ENCODE data around the gene TOGARAM2. TPM values are rescaled to one million over a fixed set of nuclear protein-coding genes. Genes with fewer than 3 reads are reported as not detected.

The TOGARAM2 gene
- total and polyA plus RNA-seq, 8 donors = 0.43 to 3.5 (median 0.89) TPM; not detected in 1

- Histone ChIP-seq H3K9me3 (no peaks in the 10 kb centered on the region), H3K27me3 (no peaks in the 10 kb centered on the region), H3K36me3 (no peaks in the 10 kb centered on the region), H3K4me3 (no peak overlapping the region), H3K4me1 (peaks cover 0 to 15% (median 7%) of the 10 kb centered on the region in 4 donors), H3K27ac (no peak overlapping the region)
- intact Hi-C loops (cut with DNase I; ENCODE audit: low total_unique reads) = no loop called here
- TF ChIP-seq, protein P1, sequence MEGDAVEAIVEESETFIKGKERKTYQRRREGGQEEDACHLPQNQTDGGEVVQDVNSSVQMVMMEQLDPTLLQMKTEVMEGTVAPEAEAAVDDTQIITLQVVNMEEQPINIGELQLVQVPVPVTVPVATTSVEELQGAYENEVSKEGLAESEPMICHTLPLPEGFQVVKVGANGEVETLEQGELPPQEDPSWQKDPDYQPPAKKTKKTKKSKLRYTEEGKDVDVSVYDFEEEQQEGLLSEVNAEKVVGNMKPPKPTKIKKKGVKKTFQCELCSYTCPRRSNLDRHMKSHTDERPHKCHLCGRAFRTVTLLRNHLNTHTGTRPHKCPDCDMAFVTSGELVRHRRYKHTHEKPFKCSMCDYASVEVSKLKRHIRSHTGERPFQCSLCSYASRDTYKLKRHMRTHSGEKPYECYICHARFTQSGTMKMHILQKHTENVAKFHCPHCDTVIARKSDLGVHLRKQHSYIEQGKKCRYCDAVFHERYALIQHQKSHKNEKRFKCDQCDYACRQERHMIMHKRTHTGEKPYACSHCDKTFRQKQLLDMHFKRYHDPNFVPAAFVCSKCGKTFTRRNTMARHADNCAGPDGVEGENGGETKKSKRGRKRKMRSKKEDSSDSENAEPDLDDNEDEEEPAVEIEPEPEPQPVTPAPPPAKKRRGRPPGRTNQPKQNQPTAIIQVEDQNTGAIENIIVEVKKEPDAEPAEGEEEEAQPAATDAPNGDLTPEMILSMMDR (IDR thresholded peaks at IDR 0.05) = no peak
- TF ChIP-seq POLR2AphosphoS5 (IDR thresholded peaks at IDR 0.05) (no peak), POLR2A (IDR thresholded peaks at IDR 0.05) (no peak), EP300 (IDR thresholded peaks at IDR 0.05) (no peak)
- no peak for DNase-seq
- WGBS, 5 donors = 75 to 86% (median 81%) methylated on average over 12 of the region's 12 CpGs
These were observed 89.4 kb downstream of the TOGARAM2 start for GRCh38 chr2:29070526-29070925.

GRCh38 chr2:29071032-29071975 is 90.2 kb downstream of the TOGARAM2 start:
- TF ChIP-seq POLR2AphosphoS5 (IDR thresholded peaks at IDR 0.05) = no peak
- TF ChIP-seq, protein P1 (IDR thresholded peaks at IDR 0.05) = no peak
- no peak for TF ChIP-seq POLR2A (IDR thresholded peaks at IDR 0.05)
- TF ChIP-seq EP300 (IDR thresholded peaks at IDR 0.05) = no peak
- peaks cover 0 to 14% (median 4%) of the 10 kb centered on the region in 4 donors for H3K4me1 ChIP-seq
- no peak overlapping the region for H3K4me3 ChIP-seq
- WGBS, 5 donors = 73 to 88% (median 83%) methylated on average over 12 to 19 of the region's 19 CpGs
- no peaks in the 10 kb centered on the region for H3K27me3 ChIP-seq
- no peak overlapping the region for H3K27ac ChIP-seq
- H3K36me3 ChIP-seq = no peaks in the 10 kb centered on the region
- intact Hi-C loops (cut with DNase I; ENCODE audit: low total_unique reads) = no loop called here
- H3K9me3 ChIP-seq = no peaks in the 10 kb centered on the region
- DNase-seq = no peak

DNA sequence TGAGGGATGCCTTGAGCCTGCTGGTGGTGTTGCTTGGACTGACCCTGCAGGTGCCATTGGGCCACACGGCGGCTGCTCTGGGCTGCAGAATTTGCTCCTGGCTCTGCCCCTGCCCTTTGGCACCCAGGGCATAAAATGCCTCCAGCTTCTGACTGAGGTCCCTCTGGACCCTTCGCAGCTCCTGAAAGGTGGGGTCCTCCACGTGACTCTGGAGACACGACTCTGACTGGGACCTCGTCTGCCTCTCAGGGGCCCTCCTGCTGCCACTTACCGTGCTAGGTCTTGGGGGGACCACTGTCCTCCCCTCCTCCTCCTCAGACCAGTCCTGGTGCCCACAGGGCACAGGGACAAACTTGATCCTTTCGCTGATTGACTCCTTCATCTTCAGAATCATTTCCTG is 91.2 kb downstream of the TOGARAM2 start:
- Histone ChIP-seq H3K9me3 (no peaks in the 10 kb centered on the region), H3K4me1 (peaks cover 0 to 20% (median 0%) of the 10 kb centered on the region in 4 donors), H3K27ac (no peak overlapping the region), H3K27me3 (no peaks in the 10 kb centered on the region), H3K4me3 (no peak overlapping the region), H3K36me3 (no peaks in the 10 kb centered on the region)
- TF ChIP-seq POLR2AphosphoS5 (IDR thresholded peaks at IDR 0.05) (no peak), EP300 (IDR thresholded peaks at IDR 0.05) (no peak), POLR2A (IDR thresholded peaks at IDR 0.05) (no peak)
- TF ChIP-seq, protein P1 (IDR thresholded peaks at IDR 0.05) = no peak
- intact Hi-C loops (cut with DNase I; ENCODE audit: low total_unique reads) = no loop called here
- DNase-seq = no peak
- 82 to 90% (median 84%) methylated on average over 5 to 8 of the region's 8 CpGs for WGBS, 5 donors

- Histone ChIP-seq H3K27me3 (no peaks in the 10 kb centered on the region), H3K27ac (peak overlapping the region in 1 of 5 donors; percentile 60), H3K36me3 (no peaks in the 10 kb centered on the region), H3K4me1 (peaks cover 0 to 20% (median 0%) of the 10 kb centered on the region in 4 donors), H3K9me3 (peaks cover 0 to 6% (median 0%) of the 10 kb centered on the region in 4 donors), H3K4me3 (no peak overlapping the region)
- no peak for DNase-seq
- intact Hi-C loops (cut with DNase I; ENCODE audit: low total_unique reads) = no loop called here
- 76 to 86% (median 78%) methylated on average over 5 to 12 of the region's 12 CpGs for WGBS, 5 donors
- TF ChIP-seq, protein P1 (IDR thresholded peaks at IDR 0.05) = no peak
- no peak for TF ChIP-seq POLR2A (IDR thresholded peaks at IDR 0.05)
- TF ChIP-seq POLR2AphosphoS5 (IDR thresholded peaks at IDR 0.05) = no peak
- no peak for TF ChIP-seq EP300 (IDR thresholded peaks at IDR 0.05)
These were observed 92.0 kb downstream of the TOGARAM2 start for GRCh38 chr2:29072971-29073725.
